A549 (cell line): ENCODE data around the gene BARX1.

Experiments
- EP300 ChIP-seq, 2 experiments: fragments of >200 bp; sonication (Bioruptor Twin); formaldehyde crosslinking; IDR thresholded peaks; 2 replicates in 1 of 2; 3 replicates in 1 of 2; pipeline ENCODE4 v1.6.1; 2016 to 2017
- ESRRA ChIP-seq: fragments of 150-350 bp; IDR thresholded peaks from 2 replicates; pipeline ENCODE4 v1.6.1; 2014; ENCODE audit warnings: mild to moderate bottlenecking, low read length, borderline replicate concordance
- FOXS1 ChIP-seq: fragments of 250-450 bp; sonication (Bioruptor Pico); IDR thresholded peaks from 2 replicates; pipeline ENCODE4 v1.5.0; 2020; ENCODE audit warnings: mild to moderate bottlenecking, moderate library complexity
- HDAC2 ChIP-seq: fragments of 200-600 bp; sonication (generic); IDR thresholded peaks from 2 replicates; pipeline ENCODE4 v1.6.1; 2016
- MAZ ChIP-seq: fragments of 150-350 bp; IDR thresholded peaks from 2 replicates; pipeline ENCODE4 v1.6.1; 2014; ENCODE audit warnings: antibody characterized with exemption, low read depth, low read length, borderline replicate concordance
- RFX5 ChIP-seq: fragments of 450-650 bp; IDR thresholded peaks from 2 replicates; pipeline ENCODE4 v1.7.1; 2014; ENCODE audit warnings: antibody characterized with exemption, mild to moderate bottlenecking, moderate library complexity
- TF ChIP-seq, protein P1 (sequence below): fragments of >200 bp; sonication (Bioruptor Twin); formaldehyde crosslinking; IDR thresholded peaks from 3 replicates; pipeline ENCODE4 v1.5.1; 2016
- TF ChIP-seq, protein P2 (sequence below): fragments of 200-600 bp; sonication (generic); IDR thresholded peaks from 2 replicates; pipeline ENCODE4 v1.6.1; 2016; ENCODE audit warnings: antibody characterized with exemption, mild to moderate bottlenecking, moderate library complexity
- TF ChIP-seq, protein P3 (sequence below): IDR thresholded peaks from 2 replicates; pipeline ENCODE4 v1.6.1; 2012
- TF ChIP-seq, protein P4 (sequence below): fragments of >200 bp; sonication (Bioruptor Twin); formaldehyde crosslinking; IDR thresholded peaks from 2 replicates; pipeline ENCODE4 v1.6.1; 2016
- TF ChIP-seq, protein P5 (sequence below): IDR thresholded peaks from 2 replicates; pipeline ENCODE4 v1.6.1; 2012; ENCODE audit warnings: low read depth, borderline replicate concordance

DNA sequence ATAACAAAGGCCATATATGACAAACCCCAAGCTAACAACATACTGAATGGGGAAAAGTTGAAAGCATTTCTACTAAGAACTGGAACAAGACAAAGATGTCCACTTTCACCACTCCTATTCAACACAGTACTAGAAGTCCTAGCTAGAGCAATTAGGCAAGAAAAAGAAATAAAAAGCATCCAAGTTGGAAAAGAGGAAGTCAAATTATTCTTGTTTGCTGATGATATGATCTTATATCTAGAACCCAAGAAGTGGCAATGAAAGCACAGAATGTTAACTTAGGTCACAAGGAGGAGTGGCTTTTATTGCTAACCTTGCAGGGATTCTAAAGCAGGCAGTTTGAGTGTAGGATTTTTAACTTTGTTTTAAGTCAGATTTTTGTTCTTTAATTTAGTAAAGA is 35.3 kb upstream of the BARX1 start:
- TF ChIP-seq, protein P1, sequence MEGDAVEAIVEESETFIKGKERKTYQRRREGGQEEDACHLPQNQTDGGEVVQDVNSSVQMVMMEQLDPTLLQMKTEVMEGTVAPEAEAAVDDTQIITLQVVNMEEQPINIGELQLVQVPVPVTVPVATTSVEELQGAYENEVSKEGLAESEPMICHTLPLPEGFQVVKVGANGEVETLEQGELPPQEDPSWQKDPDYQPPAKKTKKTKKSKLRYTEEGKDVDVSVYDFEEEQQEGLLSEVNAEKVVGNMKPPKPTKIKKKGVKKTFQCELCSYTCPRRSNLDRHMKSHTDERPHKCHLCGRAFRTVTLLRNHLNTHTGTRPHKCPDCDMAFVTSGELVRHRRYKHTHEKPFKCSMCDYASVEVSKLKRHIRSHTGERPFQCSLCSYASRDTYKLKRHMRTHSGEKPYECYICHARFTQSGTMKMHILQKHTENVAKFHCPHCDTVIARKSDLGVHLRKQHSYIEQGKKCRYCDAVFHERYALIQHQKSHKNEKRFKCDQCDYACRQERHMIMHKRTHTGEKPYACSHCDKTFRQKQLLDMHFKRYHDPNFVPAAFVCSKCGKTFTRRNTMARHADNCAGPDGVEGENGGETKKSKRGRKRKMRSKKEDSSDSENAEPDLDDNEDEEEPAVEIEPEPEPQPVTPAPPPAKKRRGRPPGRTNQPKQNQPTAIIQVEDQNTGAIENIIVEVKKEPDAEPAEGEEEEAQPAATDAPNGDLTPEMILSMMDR, result no peak
- no peak for TF ChIP-seq HDAC2
- TF ChIP-seq FOXS1, result no peak
- no peak for TF ChIP-seq ESRRA
- TF ChIP-seq RFX5, result no peak
- TF ChIP-seq, protein P2, sequence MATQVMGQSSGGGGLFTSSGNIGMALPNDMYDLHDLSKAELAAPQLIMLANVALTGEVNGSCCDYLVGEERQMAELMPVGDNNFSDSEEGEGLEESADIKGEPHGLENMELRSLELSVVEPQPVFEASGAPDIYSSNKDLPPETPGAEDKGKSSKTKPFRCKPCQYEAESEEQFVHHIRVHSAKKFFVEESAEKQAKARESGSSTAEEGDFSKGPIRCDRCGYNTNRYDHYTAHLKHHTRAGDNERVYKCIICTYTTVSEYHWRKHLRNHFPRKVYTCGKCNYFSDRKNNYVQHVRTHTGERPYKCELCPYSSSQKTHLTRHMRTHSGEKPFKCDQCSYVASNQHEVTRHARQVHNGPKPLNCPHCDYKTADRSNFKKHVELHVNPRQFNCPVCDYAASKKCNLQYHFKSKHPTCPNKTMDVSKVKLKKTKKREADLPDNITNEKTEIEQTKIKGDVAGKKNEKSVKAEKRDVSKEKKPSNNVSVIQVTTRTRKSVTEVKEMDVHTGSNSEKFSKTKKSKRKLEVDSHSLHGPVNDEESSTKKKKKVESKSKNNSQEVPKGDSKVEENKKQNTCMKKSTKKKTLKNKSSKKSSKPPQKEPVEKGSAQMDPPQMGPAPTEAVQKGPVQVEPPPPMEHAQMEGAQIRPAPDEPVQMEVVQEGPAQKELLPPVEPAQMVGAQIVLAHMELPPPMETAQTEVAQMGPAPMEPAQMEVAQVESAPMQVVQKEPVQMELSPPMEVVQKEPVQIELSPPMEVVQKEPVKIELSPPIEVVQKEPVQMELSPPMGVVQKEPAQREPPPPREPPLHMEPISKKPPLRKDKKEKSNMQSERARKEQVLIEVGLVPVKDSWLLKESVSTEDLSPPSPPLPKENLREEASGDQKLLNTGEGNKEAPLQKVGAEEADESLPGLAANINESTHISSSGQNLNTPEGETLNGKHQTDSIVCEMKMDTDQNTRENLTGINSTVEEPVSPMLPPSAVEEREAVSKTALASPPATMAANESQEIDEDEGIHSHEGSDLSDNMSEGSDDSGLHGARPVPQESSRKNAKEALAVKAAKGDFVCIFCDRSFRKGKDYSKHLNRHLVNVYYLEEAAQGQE, result no peak
- TF ChIP-seq, protein P3, sequence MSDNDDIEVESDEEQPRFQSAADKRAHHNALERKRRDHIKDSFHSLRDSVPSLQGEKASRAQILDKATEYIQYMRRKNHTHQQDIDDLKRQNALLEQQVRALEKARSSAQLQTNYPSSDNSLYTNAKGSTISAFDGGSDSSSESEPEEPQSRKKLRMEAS, result no peak
- no peak for TF ChIP-seq MAZ
- TF ChIP-seq, protein P4, sequence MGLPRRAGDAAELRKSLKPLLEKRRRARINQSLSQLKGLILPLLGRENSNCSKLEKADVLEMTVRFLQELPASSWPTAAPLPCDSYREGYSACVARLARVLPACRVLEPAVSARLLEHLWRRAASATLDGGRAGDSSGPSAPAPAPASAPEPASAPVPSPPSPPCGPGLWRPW, result no peak
- TF ChIP-seq, protein P5, sequence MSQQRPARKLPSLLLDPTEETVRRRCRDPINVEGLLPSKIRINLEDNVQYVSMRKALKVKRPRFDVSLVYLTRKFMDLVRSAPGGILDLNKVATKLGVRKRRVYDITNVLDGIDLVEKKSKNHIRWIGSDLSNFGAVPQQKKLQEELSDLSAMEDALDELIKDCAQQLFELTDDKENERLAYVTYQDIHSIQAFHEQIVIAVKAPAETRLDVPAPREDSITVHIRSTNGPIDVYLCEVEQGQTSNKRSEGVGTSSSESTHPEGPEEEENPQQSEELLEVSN, result no peak
- TF ChIP-seq EP300 (IDR thresholded peaks at IDR 0.05), result no peak
